ENCODE results near the gene MAN1C1.
"Not testable (repeated sequence)": the region's sequence is repeated elsewhere in the genome, so short reads cannot be mapped to it uniquely, and the experiment has no call there.

MAN1C1 gene

GRCh38 chr1:25636141-25636540 lies 19.6 kb downstream of the MAN1C1 start:
- DNase-seq = not testable (repeated sequence)

- DNase-seq = no peak
Measured at GRCh38 chr1:25640646-25641328, 24.2 kb downstream of the MAN1C1 start.

DNA sequence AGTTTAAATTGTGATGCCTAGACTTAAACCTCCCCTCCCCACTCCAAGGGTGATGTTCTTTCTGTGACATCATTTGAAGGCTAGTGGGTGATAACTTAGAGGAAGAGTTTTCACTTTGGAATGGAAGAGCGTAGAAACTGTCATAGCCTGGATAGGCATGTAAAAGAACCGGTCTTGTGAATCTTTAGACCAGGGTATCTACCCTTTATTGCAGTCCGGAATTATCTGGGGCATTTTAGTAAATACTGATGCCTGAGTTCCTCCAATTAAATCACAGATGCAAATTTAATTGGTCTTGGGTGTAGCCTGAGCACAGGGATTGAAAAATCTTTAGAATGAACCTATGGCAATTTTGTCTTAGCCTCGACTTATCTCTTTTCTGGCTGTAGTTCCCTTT lies 24.7 kb downstream of the MAN1C1 start:
- DNase-seq = no peak

DNA sequence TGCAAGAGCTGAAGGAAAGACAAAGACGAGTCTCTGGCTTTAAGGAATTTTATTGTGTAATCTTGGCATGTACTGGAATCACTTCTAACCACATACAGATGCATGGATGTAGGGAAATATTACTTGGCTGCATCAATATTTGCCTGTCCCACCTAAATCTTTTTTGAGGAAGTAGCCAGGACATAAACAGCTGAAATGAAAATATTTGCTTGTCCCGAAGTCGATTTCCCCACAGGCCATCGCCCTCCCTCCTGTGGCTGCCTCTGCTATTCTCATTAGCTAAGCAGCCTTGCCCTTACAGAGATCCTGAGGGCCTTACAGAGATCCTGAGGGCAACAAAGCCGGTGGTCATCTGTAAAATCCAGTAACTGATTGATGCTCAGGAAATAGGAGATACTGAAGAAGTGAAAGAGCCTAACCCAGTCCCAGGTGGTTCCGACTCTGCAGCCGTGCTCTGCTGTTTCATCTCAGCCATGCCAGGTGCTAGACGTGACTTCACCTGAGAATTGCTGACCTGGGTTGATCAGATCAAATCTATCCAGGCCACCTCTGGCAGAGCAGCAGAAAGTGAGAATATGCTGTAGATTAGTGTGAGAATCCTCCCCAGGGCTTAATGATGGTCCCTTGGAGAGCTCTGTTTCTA lies 25.5 kb downstream of the MAN1C1 start:
- DNase-seq = peak in 1 of 14 donors; percentile 56

DNA sequence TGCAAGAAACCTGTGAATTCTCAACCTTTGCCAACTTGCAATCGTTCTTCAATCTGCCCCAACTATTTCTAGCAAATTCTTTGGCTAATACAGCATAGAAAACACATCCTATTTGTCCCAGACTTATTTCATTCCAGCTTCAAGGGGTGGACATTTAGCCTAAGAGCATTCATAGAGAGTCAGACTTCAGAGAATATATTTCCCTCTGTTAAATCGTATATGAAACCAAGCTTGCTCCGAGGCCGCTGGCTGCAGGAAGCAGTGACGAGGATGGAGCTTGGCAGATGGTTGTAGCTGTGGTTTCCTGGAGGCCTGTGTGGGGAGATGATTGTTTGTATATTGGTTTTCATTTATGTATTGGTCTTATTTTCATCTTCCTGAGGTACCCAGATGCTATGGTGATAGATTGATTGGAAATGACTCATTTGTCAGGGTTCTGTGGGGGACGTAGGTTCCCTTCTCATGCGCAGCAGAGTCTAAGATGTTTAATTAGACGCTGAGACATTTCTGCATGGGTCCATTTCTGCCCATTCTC lies 26.1 kb downstream of the MAN1C1 start:
- peak in 1 of 14 donors; percentile 56 for DNase-seq

GRCh38 chr1:25643929-25644328 lies 27.3 kb downstream of the MAN1C1 start:
- no peak for DNase-seq

DNA sequence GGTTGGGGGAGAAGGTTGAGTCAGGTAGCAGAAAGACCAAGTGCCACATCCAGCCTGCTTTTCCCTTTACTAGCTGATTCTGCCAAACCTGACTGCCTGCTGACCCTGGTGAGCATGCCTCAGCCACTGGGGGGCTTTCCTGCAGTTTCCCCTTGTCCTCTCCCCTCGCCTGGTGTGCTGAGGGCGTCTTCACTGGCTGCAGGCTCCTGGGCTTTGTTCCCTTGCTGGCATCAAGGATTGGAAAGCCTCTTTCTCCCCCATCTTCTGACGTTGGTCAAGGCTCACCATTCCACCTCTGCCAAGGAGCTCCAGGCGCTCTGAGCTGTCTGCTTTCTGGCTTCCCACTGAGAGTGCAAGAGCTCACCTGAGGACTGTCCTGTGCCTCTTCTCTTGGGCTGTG lies 28.4 kb downstream of the MAN1C1 start:
- no peak for DNase-seq

GRCh38 chr1:25645637-25646400 lies 29.2 kb downstream of the MAN1C1 start:
- no peak for DNase-seq

- DNase-seq = no peak
Measured at GRCh38 chr1:25647106-25647505, 30.5 kb downstream of the MAN1C1 start.

- DNase-seq = no peak
Measured at GRCh38 chr1:25647863-25648262, 31.3 kb downstream of the MAN1C1 start.

DNA sequence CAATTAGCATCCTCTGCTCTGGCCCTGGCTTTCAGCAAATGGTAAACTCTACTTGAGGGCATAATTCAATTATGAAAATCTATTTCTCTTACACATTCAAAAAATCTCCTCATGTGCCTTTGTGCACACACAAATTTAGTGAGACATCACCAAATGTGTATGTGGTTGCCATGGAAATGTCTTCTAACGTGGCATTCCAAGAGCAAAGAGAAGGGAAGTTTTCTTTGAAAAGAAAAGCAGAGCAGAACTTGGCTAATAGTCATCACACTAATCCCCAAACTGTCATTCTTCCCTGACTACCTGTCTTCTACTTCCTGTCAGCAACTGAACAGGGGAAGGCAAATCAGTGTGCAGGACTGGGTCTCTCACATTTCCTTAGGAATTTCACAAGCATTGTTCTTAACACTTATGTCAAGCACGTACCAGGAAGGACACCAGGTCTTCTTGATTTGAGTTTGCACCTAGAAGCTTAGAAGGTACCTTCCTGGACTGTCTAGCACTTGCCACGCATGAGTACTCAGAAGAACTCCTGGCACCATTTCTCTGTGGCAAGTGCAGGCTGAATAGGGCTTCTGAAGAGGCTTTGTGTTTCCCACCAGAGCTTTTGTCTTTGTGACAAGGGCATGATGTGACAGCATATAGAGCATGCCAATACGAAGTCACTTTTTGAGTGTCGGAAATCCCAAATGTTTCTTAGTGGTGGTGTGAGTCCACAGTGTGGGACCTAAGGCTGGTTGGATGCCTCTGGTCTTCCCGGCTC lies 32.3 kb downstream of the MAN1C1 start:
- DNase-seq = no peak

DNA sequence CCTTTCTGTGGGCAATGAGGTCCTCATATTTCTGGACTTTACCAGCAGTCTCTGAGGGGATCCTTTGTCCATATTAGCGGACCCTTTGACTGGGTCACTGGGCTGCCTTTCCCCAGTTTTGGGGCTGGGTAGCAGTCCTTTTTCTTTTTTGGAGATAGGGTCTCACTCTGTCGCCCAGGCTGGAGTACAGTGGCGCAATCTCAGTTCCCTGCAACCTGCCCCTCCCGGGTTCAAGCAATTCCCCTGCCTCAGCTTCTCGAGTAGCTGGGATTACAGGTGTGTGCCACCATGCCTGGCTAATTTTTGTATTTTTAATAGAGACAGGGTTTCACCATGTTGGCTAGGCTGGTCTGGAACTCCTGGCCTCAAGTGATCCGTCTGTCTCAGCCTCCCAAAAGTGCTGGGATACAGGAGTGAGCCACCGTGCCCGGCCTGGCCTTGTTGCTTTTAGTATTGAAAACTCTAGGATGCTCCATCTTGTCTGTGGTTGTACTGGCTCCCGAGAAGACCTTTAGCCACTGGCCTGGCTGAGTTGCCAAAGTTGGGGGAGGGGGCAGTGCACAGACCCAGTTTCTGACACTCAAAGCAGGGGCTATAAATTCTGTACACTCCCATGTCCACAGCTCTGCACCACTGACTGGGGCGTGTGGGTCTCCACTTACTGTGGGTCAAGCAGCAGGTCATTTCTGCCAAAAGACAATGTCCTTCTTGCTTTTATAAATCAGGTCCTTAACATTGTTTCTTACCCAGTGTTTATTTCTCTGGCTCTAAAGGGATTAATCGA lies 33.1 kb downstream of the MAN1C1 start:
- DNase-seq = no peak

GRCh38 chr1:25650289-25650576 lies 33.6 kb downstream of the MAN1C1 start:
- DNase-seq = no peak

GRCh38 chr1:25651036-25651640 lies 34.5 kb downstream of the MAN1C1 start:
- no peak for DNase-seq

DNA sequence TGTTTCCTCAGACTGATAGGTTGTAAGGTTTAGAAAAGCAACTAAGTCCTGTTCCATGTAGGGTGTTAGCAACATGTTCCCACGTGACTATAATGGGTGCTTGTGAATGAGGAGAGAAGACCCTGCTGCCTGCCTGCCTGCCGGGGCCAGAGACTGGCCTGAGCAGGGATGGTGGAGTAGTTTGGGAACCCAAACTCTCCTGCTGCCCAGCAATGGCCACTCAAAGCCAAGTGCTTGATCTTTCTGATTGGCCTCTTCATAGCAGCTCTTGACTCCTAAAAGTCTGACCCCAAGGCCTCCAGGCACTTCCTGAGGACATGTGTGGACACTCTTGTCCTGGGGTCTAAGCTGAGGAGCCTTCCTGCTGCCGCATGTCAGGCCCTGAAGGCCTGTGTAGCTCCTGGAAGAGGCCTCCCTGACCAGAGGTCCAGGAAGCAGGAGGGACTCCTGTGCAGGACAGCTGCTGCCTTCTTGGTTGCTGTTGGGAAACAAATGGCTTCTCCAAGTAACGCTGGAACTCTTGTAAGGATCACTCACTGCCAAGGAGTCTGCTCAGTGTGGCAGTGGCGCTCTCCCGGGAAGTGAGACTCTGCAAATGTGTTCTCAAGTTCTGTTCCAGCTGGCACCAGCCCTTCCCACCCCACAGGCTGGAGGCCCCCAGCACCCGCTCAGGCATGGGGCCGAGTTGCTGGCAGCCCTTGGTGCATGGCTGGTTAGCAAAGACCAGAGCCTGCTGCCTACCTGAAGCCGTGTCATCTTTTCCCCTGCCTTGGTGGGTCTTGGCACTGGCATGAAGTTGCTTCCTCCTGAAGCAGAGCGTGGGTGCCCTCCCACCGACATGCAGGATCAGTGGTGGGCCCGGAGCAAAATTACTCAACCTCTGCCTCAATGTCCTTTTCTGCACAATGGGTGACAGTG lies 35.5 kb downstream of the MAN1C1 start:
- DNase-seq = peak in 9 of 14 donors; percentile 28 to 80 (median 67)

DNA sequence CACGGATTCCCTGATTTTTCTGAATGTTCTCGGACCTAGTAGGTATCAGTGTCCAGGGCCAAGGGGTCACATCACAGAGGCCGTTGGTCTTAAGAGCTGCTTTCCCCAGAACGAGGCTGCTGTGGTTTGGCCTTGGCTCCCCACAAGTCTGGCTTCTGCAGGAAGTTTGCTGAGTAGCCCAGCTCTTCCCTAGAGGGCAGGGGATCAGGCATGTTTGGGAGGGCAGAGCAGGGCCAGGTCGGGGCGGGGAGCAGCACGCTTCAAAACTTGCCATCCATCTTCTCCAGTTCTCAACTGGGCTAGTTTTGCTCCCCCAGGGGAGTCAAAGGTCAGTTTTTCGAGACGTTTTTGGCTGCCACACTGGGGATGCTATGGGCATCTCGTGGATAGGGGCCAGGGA lies 37.0 kb downstream of the MAN1C1 start:
- DNase-seq = no peak

DNA sequence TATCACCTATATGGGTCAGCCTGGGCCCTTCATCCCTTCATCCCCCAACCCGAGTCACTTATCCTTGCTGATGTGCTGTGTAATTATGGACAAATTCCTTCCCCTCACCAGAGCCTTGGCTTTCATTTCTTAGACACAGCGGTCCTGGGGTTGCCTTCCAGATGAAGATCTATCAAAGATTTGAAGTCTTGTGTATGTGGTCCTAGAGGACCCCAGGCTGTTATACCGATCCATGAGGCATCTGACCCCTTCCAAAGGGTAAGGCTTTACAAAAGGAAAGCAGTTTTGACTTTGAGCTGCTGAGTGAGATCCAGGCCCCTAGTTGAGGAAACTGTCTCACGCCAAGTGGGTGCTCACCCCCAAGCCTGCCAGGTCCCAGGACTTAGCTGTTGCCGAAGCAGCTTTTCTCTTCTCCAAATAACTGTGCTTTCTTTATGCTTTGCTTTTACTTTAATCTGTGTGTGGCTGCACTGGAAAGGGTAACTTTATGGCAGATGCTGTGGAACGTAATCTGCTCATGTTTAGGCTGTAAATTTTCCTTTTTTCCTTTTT lies 37.6 kb downstream of the MAN1C1 start:
- no peak for DNase-seq

- DNase-seq = no peak
Measured at GRCh38 chr1:25657121-25657882, 40.7 kb downstream of the MAN1C1 start.

Measured in C1 segment of cervical spinal cord (tissue), 14 donors.